OCI-LY1 (cell line): ENCODE results near the gene MIER3.

ENCODE experiments used
- H2AFZ ChIP-seq: fragments of 200-600 bp; sonication (generic), shearing (Covaris generic); 2 replicates; pipeline ENCODE4 v1.6.0; 2014; ENCODE audit warnings: antibody characterized with exemption, mild to moderate bottlenecking, low read length
- H3F3A ChIP-seq: fragments of 200-600 bp; sonication (generic), shearing (Covaris generic); 2 replicates; pipeline ENCODE4 v1.6.0; 2014; ENCODE audit warnings: mild to moderate bottlenecking, antibody characterized with exemption, low read length, moderate library complexity; ENCODE audit not compliant: insufficient read depth
- H3K27ac ChIP-seq: fragments of 200-600 bp; sonication (generic); 2 replicates; pipeline ENCODE4 v1.5.1; 2014; ENCODE audit warnings: low read length, mixed run types, mild to moderate bottlenecking, low read depth; ENCODE audit not compliant: poor library complexity, severe bottlenecking
- H3K27me3 ChIP-seq: fragments of 200-600 bp; sonication (generic); 2 replicates; pipeline ENCODE4 v1.6.0; 2014; ENCODE audit warnings: antibody characterized with exemption, mild to moderate bottlenecking, low read length, moderate library complexity; ENCODE audit not compliant: insufficient read depth
- H3K36me3 ChIP-seq: fragments of 200-600 bp; sonication (generic); 2 replicates; pipeline ENCODE4 v1.6.1; 2014; ENCODE audit warnings: mild to moderate bottlenecking, antibody characterized with exemption, low read length, moderate library complexity, mixed read lengths; ENCODE audit not compliant: insufficient read depth
- H3K4me1 ChIP-seq: fragments of 200-600 bp; sonication (generic); 2 replicates; pipeline ENCODE4 v1.5.1; 2014; ENCODE audit warnings: mild to moderate bottlenecking, low read length, moderate library complexity; ENCODE audit not compliant: insufficient read depth, severe bottlenecking
- H3K4me2 ChIP-seq: fragments of 200-600 bp; sonication (generic), shearing (Covaris generic); 2 replicates; pipeline ENCODE4 v1.6.1; 2014; ENCODE audit warnings: low read length
- H3K4me3 ChIP-seq: fragments of 200-600 bp; sonication (generic); 2 replicates; pipeline ENCODE4 v1.5.1; 2014; ENCODE audit warnings: low read length, low read depth, mild to moderate bottlenecking, mixed read lengths; ENCODE audit not compliant: poor library complexity, severe bottlenecking
- H3K79me2 ChIP-seq: fragments of 200-600 bp; shearing (Covaris generic); 2 replicates; pipeline ENCODE4 v1.6.1; 2016; ENCODE audit warnings: mixed run types, low read length, mixed read lengths; ENCODE audit not compliant: insufficient read depth
- H3K9ac ChIP-seq: fragments of 200-600 bp; sonication (generic), shearing (Covaris generic); 2 replicates; pipeline ENCODE4 v1.6.1; 2014; ENCODE audit warnings: mild to moderate bottlenecking, low read length, mixed read lengths
- H3K9me2 ChIP-seq: fragments of 200-600 bp; sonication (generic), shearing (Covaris generic); 2 replicates; pipeline ENCODE4 v1.6.1; 2014; ENCODE audit warnings: low read depth, mild to moderate bottlenecking, low read length, mixed read lengths
- H3K9me3 ChIP-seq: fragments of 200-600 bp; shearing (Covaris generic); 2 replicates; pipeline ENCODE4 v1.6.1; 2014; ENCODE audit warnings: low read length, mixed read lengths
- H4K20me1 ChIP-seq: fragments of 200-600 bp; sonication (generic), shearing (Covaris generic); 2 replicates; pipeline ENCODE4 v1.6.0; 2016; ENCODE audit warnings: mild to moderate bottlenecking, low read length; ENCODE audit not compliant: insufficient read depth
- EZH2 ChIP-seq: fragments of 200-600 bp; sonication (generic), shearing (Covaris generic); IDR thresholded peaks from 2 replicates; pipeline ENCODE4 v1.8.0; 2017; ENCODE audit warnings: borderline replicate concordance, mixed run types, mild to moderate bottlenecking, antibody characterized with exemption, low read length, moderate library complexity, mixed read lengths
- TF ChIP-seq, protein P1 (sequence below): fragments of 200-600 bp; sonication (generic), shearing (Covaris generic); IDR thresholded peaks from 2 replicates; pipeline ENCODE4 v1.5.1; 2017; ENCODE audit warnings: mild to moderate bottlenecking, antibody characterized with exemption, low read length, moderate library complexity, mixed read lengths

Gene MIER3

GRCh38 chr5:56950626-56951125 lies 1.2 kb downstream of the MIER3 start:
- no peaks in the 10 kb centered on the region for H3K9me2 ChIP-seq
- no peak overlapping the region for H2AFZ ChIP-seq
- H3K9me3 ChIP-seq, result no peaks in the 10 kb centered on the region
- H3K27ac ChIP-seq, result no peak overlapping the region
- 0 out of 2 replicates have a peak, but pooled peaks cover 7% of the 10 kb centered on the region for H3K27me3 ChIP-seq
- peak overlapping the region; percentile 88 for H3K4me3 ChIP-seq
- H4K20me1 ChIP-seq, result no peaks in the 10 kb centered on the region
- H3K79me2 ChIP-seq, result no peaks in the 10 kb centered on the region
- TF ChIP-seq EZH2, result no peak
- TF ChIP-seq, protein P1, sequence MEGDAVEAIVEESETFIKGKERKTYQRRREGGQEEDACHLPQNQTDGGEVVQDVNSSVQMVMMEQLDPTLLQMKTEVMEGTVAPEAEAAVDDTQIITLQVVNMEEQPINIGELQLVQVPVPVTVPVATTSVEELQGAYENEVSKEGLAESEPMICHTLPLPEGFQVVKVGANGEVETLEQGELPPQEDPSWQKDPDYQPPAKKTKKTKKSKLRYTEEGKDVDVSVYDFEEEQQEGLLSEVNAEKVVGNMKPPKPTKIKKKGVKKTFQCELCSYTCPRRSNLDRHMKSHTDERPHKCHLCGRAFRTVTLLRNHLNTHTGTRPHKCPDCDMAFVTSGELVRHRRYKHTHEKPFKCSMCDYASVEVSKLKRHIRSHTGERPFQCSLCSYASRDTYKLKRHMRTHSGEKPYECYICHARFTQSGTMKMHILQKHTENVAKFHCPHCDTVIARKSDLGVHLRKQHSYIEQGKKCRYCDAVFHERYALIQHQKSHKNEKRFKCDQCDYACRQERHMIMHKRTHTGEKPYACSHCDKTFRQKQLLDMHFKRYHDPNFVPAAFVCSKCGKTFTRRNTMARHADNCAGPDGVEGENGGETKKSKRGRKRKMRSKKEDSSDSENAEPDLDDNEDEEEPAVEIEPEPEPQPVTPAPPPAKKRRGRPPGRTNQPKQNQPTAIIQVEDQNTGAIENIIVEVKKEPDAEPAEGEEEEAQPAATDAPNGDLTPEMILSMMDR, result no peak
- peaks cover 19% of the 10 kb centered on the region for H3K4me1 ChIP-seq
- peak overlapping the region; percentile 93 for H3K4me2 ChIP-seq
- H3F3A ChIP-seq, result no peaks in the 10 kb centered on the region
- H3K9ac ChIP-seq, result peak overlapping the region; percentile 82
- H3K36me3 ChIP-seq, result peaks cover 13% of the 10 kb centered on the region

DNA sequence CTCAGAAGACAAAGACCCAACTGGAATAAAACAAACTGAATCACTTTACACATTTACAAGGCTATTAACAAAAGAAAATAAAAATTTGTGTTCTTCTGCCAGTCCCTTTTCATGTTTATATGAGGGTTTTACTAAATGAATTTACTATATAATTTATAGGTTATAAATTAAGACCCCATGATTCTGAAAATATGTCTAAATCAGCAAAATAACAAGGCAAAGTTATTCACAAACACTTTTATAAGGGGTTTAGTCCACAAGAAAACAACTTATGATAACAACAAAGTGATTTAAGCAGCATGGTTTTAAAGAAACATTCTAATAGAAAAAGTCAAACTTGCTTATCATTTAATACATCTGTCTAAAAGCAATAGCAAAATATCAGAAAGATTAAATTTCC lies 4.9 kb downstream of the MIER3 start:
- Histone ChIP-seq H3K4me3 (no peak overlapping the region), H3K27ac (no peak overlapping the region), H3K27me3 (no peaks in the 10 kb centered on the region), H3K9me3 (no peaks in the 10 kb centered on the region), H3K4me2 (no peak overlapping the region), H3K9me2 (no peaks in the 10 kb centered on the region), H3K36me3 (peaks cover 47% of the 10 kb centered on the region), H3F3A (no peaks in the 10 kb centered on the region), H4K20me1 (no peaks in the 10 kb centered on the region), H3K9ac (no peak overlapping the region), H3K79me2 (no peaks in the 10 kb centered on the region), H3K4me1 (peaks cover 13% of the 10 kb centered on the region), H2AFZ (no peak overlapping the region)
- no peak for TF ChIP-seq EZH2
- TF ChIP-seq, protein P1, result no peak

DNA sequence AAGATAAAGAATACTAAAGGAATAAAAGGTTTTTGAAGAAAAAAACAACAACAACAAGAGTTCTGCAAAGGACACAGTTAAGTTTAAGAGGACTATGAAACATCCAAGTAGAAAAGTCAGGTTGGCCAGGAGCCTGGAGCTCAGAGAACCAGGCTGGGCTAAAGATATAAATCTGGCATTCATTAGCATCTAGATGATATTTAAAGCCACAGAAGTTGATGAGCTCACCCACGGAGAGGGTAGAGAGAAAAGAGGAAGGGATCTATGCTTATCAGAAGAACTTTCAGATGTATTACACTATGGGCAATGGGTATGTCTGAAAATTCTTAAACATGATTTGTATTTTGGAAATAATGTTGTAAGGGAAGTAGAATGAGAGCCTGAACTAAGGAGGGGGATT lies 9.9 kb downstream of the MIER3 start:
- no peak overlapping the region for H3K4me2 ChIP-seq
- H3K27me3 ChIP-seq, result no peaks in the 10 kb centered on the region
- H3K36me3 ChIP-seq, result peaks cover 92% of the 10 kb centered on the region
- no peaks in the 10 kb centered on the region for H3F3A ChIP-seq
- no peak overlapping the region for H3K4me3 ChIP-seq
- TF ChIP-seq, protein P1, result no peak
- TF ChIP-seq EZH2, result no peak
- H4K20me1 ChIP-seq, result no peaks in the 10 kb centered on the region
- no peaks in the 10 kb centered on the region for H3K4me1 ChIP-seq
- no peak overlapping the region for H3K27ac ChIP-seq
- no peak overlapping the region for H3K9ac ChIP-seq
- H3K9me2 ChIP-seq, result no peaks in the 10 kb centered on the region
- H3K79me2 ChIP-seq, result no peaks in the 10 kb centered on the region
- H3K9me3 ChIP-seq, result no peaks in the 10 kb centered on the region
- no peak overlapping the region for H2AFZ ChIP-seq
